Tongue (tissue), 2 donors: ENCODE measurements around the gene PLD1. TPM values are rescaled to one million over a fixed set of nuclear protein-coding genes. Genes with fewer than 3 reads are reported as not detected.

Experiments
- DNase-seq: peaks from one replicate; pipeline ENCODE4 v3.0.0-alpha.2; 2015
- total RNA-seq: library from RNA; depleted of rRNA; stranded (reverse); fragments of >200 nt; gene quantifications from one replicate; pipeline ENCODE4 v1.2.3, GENCODE V29; 2014

Gene PLD1
- total RNA-seq, 1 donor from 2014 or later: 60.6 TPM

- DNase-seq: no peak
Observed at GRCh38 chr3:171559586-171559985, 250.7 kb downstream of the PLD1 start.

- DNase-seq: no peak
Observed at GRCh38 chr3:171558188-171558696, 252.0 kb downstream of the PLD1 start.

GRCh38 chr3:171557173-171557572 lies 253.1 kb downstream of the PLD1 start:
- no peak for DNase-seq

- peak; percentile 54 for DNase-seq
Observed at GRCh38 chr3:171556574-171557145, 253.6 kb downstream of the PLD1 start.

- DNase-seq: no peak
Observed at GRCh38 chr3:171556148-171556547, 254.1 kb downstream of the PLD1 start.

- DNase-seq: no peak
Observed at GRCh38 chr3:171553086-171553485, 257.2 kb downstream of the PLD1 start.

- no peak for DNase-seq
Observed at GRCh38 chr3:171552531-171552930, 257.8 kb downstream of the PLD1 start.

DNA sequence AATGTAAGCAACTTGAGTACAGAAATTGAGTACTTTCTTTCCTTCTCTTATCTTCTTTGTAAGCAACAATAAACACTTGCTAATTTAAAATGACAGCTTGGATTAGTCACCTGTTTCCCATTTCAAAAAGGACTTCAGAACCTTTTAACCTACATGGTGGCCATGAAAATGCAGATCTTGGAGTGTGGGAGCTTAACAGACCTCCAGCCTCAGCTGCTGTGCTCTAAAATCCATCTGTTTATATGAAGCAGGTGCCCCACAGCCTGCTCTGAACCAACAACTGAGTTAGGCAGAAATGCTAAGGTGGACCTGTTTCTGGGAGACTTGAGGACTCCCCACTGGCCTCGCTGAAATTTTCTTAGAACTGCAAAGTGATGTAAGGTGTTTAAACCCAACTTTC lies 259.0 kb downstream of the PLD1 start:
- peak; percentile 61 for DNase-seq

Other genes starting within 250 kb of the PLD1 start
- gene TMEM212, start 32.9 kb upstream of the PLD1 start, total RNA-seq: not detected
- 147 TPM for gene FNDC3B, start 229.1 kb upstream of the PLD1 start, total RNA-seq